ENCODE results near the gene PRPS1. TPM values are rescaled to one million over a fixed set of nuclear protein-coding genes. Genes with fewer than 3 reads are reported as not detected.

Gene PRPS1
- total RNA-seq, 1 experiment from 2014 or later = 100 TPM

Other genes with a start within 250 kb of the PRPS1 start
- gene FRMPD3, start 178.9 kb upstream of the PRPS1 start, total RNA-seq (2014; rRNA removed; shearing (Covaris generic)) = 0.02 TPM in 1 of 2 replicates, not detected in the other
- 20.5 and 22.0 TPM in 2 replicates for gene TSC22D3, start 147.3 kb downstream of the PRPS1 start, total RNA-seq (2014; rRNA removed; shearing (Covaris generic))
- gene NCBP2L, start 149.2 kb downstream of the PRPS1 start, total RNA-seq (2014; rRNA removed; shearing (Covaris generic)) = not detected in 2 replicates
- gene MID2, start 197.4 kb downstream of the PRPS1 start, total RNA-seq (2014; rRNA removed; shearing (Covaris generic)) = 13.4 and 14.2 TPM in 2 replicates

All from H4 (cell line).